Stimulated activated CD4-positive, alpha-beta T cell treated with anti-CD3 and anti-CD28 coated beads, Interleukin-15, amount 100 ng/mL, for 48 hours (primary cell): ENCODE measurements around the gene SCYGR1.
"Not testable (repeated sequence)": the region's sequence is repeated elsewhere in the genome, so short reads cannot be mapped to it uniquely, and the experiment has no call there.

Experiments used
- DNase-seq, 2 donors: peaks; one replicate each; pipeline ENCODE4 v3.0.0-alpha.2; 2020; ENCODE audit warnings: low read depth in 2 of 2

SCYGR1 gene

DNA sequence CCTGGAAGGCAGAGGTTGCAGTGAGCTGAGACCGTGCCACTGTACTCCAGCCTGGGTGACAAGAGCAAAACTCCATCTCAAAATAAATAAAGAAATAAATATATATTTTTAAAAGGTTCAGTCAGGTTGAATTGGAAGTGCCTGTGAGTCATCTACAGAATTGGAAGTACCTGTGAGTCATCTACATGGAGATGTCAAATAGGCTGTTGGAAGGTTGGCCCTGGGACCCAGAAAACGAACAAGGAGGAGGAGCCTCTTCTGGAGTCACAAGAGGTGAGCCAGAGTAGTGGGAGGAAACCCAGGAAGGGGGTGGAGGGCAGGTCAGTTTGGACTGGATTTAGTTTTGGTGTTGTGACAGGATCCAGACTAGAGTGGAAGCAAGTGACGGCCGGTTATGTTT, 15.2 kb upstream of the SCYGR1 start:
- DNase-seq = no peak

DNA sequence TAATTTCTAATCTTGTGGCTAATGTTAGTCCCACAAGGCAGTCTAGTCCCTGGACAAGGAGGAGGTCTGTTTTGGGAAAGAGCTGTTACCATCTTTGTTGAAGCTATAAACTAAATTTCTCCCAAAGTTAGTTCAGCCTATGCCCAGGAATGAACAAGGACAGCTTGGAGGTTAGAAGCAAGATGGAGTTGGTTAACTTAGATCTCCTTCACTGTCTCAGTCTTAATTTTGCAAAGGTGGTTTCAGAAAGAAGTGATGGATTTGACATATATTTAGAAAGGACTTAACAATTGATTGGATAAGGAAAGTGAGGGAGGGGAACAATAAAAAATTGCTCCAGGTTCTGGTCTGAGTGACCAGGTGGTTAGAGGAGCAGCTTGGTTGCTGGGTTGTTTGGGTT, 14.6 kb upstream of the SCYGR1 start:
- DNase-seq = no peak

GRCh38 chr2:227401550-227401949, 13.8 kb upstream of the SCYGR1 start:
- DNase-seq = no peak

GRCh38 chr2:227398684-227399670, 11.2 kb upstream of the SCYGR1 start:
- no peak for DNase-seq

DNA sequence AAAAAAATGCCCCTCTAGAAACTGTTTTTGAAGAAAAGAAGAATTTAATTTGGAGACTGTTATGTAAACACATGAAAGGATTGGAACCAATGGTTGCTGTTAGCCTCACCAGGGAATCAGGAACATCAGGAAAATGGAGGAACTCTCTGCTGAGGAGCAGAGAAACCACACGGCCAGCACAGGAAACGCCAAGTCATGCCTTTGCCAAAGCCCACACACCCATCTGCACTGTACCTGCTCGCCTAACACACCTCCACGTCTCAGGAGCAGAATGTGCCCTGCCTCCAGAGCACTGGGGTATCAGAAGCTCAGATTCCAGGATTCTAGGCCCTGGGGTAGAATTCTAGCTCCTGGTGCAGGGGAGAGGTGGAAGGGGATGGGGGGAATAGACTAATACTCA, 9.8 kb upstream of the SCYGR1 start:
- no peak for DNase-seq

GRCh38 chr2:227395556-227395955, 7.8 kb upstream of the SCYGR1 start:
- no peak for DNase-seq

GRCh38 chr2:227394401-227394800, 6.7 kb upstream of the SCYGR1 start:
- no peak for DNase-seq

DNA sequence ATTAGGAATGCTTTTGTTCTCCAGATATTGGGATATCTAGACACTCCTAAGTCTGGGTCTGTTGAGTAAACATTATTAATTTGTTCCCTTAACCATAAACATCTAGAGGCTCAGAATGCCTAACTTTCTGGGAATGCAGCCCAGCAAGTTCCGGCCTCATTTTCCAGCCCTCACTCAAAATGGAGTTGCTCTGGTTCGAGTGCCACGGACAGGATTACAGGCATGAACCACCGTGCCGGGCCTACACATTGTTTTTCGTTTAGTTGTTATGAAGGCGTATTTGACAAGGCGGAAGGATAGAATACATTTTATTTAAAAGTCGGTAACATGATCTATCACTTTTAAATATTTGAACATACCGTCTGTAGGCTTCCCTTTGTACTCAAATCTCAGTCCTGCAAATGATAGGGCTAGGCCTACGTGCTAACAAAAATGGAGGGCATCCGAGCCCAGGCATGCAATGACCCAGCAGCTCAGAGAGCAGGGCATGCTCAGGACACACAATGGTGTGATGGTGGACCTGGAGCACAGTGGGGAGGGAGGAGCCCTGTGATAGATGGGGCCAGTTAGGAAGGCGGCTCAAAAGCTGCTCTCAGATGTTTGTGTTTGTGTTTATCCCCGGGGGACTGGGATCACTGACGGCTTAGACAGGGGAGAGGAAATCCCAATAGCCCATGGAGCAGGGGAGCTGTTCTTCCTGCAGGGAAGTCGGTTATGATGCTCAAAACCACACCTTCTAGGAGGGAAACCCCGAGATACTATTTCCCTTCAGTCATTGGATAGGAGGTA, 2.9 kb upstream of the SCYGR1 start:
- DNase-seq = no peak

- no peak for DNase-seq
Observed at GRCh38 chr2:227389661-227390060, 1.9 kb upstream of the SCYGR1 start.

DNA sequence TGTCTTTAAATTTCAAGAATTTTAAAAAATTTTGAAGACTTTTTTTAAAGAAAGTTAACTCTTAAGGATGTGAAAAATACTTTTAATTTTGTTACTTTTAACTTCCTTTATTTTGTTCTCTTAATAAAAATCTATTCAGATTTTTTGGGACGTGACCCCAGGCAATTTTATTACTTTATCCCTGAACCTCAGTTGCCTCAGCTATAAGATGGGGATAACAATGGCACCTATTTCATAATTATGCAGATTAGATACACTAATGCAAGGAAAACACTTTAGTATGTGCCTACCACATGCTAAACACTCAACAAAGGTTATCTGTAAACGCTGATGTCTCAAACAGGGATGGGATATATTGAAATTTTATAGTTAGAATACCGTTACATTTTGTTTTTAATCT, 1.5 kb upstream of the SCYGR1 start:
- no peak for DNase-seq

GRCh38 chr2:227388537-227389011, 825 bp upstream of the SCYGR1 start:
- DNase-seq = no peak

- DNase-seq = no peak
Observed at GRCh38 chr2:227386630-227387029, 1.1 kb downstream of the SCYGR1 start.

DNA sequence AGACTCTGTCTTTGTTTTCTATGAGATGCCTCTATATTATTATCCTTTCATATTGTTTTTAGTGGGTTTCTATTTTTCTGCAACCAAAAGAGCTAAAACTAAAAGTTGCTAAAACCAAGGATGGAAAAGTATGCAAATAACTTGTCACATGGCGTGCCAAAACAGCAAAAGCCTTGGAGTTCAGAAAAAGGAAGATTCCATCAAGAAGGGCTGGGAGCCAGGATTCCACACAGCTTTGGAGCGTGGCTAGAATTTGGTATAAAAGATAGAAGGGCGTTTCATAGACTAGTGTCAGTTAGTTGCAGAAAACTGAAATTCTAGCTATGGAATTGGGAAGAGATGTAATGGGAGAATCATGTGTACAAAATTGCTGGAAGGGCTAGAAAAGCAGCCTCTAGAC, 4.1 kb downstream of the SCYGR1 start:
- no peak for DNase-seq

- DNase-seq = not testable (repeated sequence)
Observed at GRCh38 chr2:227382241-227382835, 5.4 kb downstream of the SCYGR1 start.

DNA sequence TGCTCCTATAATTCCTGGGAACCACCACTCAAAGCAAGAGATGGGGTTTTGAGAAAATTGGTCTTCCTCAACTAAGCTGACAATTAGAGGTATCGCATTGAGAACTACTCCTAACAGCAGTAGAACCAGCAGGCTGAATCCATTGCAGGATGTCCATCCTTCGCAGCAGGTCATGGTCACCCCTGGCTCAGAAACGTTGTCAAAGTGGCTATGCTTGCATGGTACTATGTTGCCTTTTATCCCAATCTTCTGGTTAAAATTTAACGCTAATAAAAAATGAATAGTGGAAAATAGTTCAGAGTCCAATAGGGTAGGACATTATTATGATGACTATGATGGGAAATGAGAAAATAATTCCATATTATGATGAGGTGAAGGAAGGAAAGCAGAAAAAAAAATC, 8.7 kb downstream of the SCYGR1 start, which contains the start of gene TM4SF20:
Gene TM4SF20, minus strand, starts transcription at position 212 of the 400 bp plus-strand sequence. Its CDS starts 38 bp downstream, at position 174.
- DNase-seq = no peak

DNA sequence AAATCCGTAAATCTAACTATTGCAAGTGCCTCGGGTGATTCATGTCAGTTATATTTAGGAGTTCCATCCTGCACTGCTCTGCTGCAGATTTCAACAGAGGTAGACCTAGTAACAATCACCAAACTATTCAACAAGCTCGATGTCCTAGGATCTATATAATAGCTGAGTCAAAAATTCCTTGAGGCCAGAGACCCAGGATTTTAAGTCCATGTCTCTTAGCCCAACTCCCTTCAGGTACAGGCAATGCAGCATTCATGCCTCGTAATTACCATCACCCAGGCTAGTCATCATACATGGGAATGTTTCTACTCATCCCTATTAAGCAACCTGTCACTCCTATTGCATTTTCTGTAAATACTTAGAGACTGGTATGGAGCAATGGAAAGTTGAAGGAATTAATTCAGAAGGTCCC, 9.4 kb downstream of the SCYGR1 start:
- DNase-seq = no peak

DNA sequence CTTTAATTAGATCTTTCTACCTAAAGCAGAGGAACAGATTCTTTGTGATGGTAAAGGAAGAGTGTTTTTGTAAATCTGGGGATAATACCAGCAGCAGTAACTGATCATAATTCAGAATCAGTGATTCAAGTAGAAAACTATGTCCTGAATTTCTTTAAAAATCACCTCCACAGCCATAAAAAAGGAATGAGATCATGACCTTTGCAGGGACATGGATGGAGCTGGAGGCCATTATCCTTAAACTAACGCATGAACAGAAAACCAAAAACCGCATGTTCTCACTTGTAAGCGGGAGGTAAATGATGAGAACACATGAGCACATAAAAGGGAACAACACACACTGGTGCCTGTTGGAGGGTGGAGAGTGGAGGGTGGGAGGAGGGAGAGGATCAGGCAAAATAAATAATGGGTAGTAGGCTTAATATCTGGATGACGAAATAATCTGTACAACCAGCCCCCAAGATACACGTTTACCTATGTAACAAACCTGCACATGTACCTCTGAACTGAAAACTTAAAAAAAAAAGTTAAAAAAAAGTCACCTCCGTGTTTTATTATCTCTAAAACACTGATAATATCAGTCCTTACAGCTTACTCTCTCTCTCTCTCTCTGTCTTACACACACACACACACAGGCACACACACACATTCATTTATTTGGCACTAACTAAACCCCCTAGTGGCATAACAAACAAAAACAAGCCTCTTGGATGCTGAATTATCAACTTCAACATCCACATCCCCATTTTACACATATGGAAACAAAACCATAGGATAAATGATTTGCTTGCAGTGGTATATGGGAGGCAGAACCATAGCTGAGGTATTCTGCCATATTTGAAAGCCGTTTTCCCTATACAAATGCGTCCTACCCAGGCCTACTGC, 10.0 kb downstream of the SCYGR1 start:
- DNase-seq = no peak

- DNase-seq = no peak
Observed at GRCh38 chr2:227376656-227377396, 10.9 kb downstream of the SCYGR1 start.

DNA sequence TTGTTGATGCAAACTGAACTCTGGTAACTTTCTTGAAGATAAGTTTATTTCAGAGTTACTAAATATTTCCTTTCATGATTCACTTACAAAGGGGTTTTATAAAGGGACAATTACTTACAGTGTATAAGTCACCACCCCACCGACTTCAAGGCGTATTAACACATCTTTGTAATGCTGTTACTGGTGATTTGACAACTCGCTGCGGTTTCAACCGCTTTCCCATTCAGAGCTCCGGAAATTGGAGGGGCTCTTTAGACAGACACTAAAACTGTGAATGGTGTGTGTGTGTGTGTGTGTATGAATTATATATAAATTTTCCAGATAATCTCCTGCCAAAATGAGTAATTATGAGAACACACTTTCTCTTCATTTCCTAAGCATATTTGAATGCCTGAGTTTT, 13.6 kb downstream of the SCYGR1 start:
- peak; percentile 24 to 32 for DNase-seq

DNA sequence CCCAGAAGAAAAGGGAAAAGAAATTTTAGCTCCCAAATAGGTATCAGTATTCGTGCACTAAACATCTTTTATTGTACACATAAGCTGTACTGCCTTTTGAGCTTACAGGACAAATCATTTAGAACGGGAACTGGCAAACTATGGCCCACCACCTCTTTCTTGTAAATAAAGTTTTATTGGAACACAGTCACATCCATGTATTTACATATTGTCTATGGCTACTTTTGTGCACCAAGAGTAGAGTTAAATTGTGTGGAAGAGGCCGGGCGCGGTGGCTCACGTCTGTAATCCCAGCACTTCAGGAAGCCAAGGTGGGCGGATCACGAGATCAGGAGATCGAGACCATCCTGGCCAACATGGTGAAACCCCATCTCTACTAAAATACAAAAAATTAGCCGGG, 14.4 kb downstream of the SCYGR1 start:
- no peak for DNase-seq
